Hepatocyte (in vitro differentiated cells): Measurements from ENCODE around the gene SCAMP2. TPM values are rescaled to one million over a fixed set of nuclear protein-coding genes. Genes with fewer than 3 reads are reported as not detected.

Experiments used
- DNase-seq: peaks from one replicate; pipeline ENCODE4 v3.0.0-alpha.2; 2016; ENCODE audit warnings: low spot score
- H2AFZ ChIP-seq: fragments of 200-600 bp; sonication (generic); 2 replicates; pipeline ENCODE4 v1.6.0; 2016; ENCODE audit warnings: antibody characterized with exemption, mild to moderate bottlenecking
- H3K27ac ChIP-seq: fragments of 200-600 bp; sonication (generic); 2 replicates; pipeline ENCODE4 v1.5.1; 2016; ENCODE audit warnings: mild to moderate bottlenecking
- H3K27me3 ChIP-seq: fragments of 200-600 bp; sonication (generic); 2 replicates; pipeline ENCODE4 v1.6.1; 2016
- H3K36me3 ChIP-seq: fragments of 200-600 bp; sonication (generic); replicated peaks from 2 replicates; pipeline ENCODE4 v1.5.1; 2016; ENCODE audit warnings: low read depth; ENCODE audit not compliant: insufficient read depth
- H3K4me1 ChIP-seq: fragments of 200-600 bp; sonication (generic); 2 replicates; pipeline ENCODE4 v1.5.1; 2016; ENCODE audit warnings: mild to moderate bottlenecking, moderate library complexity; ENCODE audit not compliant: insufficient read depth
- H3K4me2 ChIP-seq: fragments of 200-600 bp; sonication (generic); 2 replicates; pipeline ENCODE4 v1.6.0; 2016
- H3K4me3 ChIP-seq: fragments of 200-600 bp; sonication (generic); 2 replicates; pipeline ENCODE4 v1.5.1; 2016; ENCODE audit warnings: mild to moderate bottlenecking
- H3K79me2 ChIP-seq: fragments of 200-600 bp; sonication (generic); 2 replicates; pipeline ENCODE4 v1.6.0; 2017; ENCODE audit warnings: mild to moderate bottlenecking
- H3K9me2 ChIP-seq: fragments of 200-600 bp; sonication (generic); replicated peaks from 2 replicates; pipeline ENCODE4 v1.6.0; 2017; ENCODE audit warnings: mild to moderate bottlenecking; ENCODE audit not compliant: insufficient read depth
- H3K9me3 ChIP-seq: fragments of 200-600 bp; sonication (generic); 2 replicates; pipeline ENCODE4 v1.5.1; 2016; ENCODE audit warnings: low read depth, mild to moderate bottlenecking
- H4K20me1 ChIP-seq: fragments of 200-600 bp; sonication (generic); 2 replicates; pipeline ENCODE4 v1.6.0; 2016; ENCODE audit warnings: mild to moderate bottlenecking; ENCODE audit not compliant: insufficient read depth, poor library complexity, severe bottlenecking
- CTCF ChIP-seq: fragments of 200-600 bp; sonication (generic); IDR thresholded peaks from 2 replicates; pipeline ENCODE4 v1.5.1; 2016; ENCODE audit warnings: antibody characterized with exemption, mild to moderate bottlenecking; ENCODE audit not compliant: poor library complexity
- EZH2 ChIP-seq: fragments of 200-600 bp; sonication (generic); IDR thresholded peaks from 2 replicates; pipeline ENCODE4 v1.6.1; 2016; ENCODE audit warnings: antibody characterized with exemption, mild to moderate bottlenecking, borderline replicate concordance
- EZH2phosphoT487 ChIP-seq: fragments of 200-600 bp; sonication (generic); IDR thresholded peaks from one replicate; pipeline ENCODE4 v1.6.1; 2018; ENCODE audit warnings: antibody characterized with exemption, mild to moderate bottlenecking, low read depth, moderate library complexity; ENCODE audit not compliant: unreplicated experiment, severe bottlenecking
- WGBS: methylation state at CpG from one replicate; pipeline ENCODE4 v1.1.6; 2016; ENCODE audit warnings: low lambda C conversion rate; ENCODE audit errors: missing lambda C conversion rate; 5-methylcytosine and 5-hydroxymethylcytosine counted together
- polyA plus RNA-seq: library from polyadenylated mRNA; unstranded; fragments of >200 nt; fragmentation: Nextera tagmentation; extraction: Ambion mirVana; gene quantifications from 2 replicates; pipeline ENCODE4 v1.2.1, GENCODE V29; 2016
- total RNA-seq: library from RNA; depleted of rRNA; stranded (reverse); fragments of >200 nt; gene quantifications from 2 replicates; pipeline ENCODE4 v1.2.3, GENCODE V29; 2014

Gene SCAMP2
- total and polyA plus RNA-seq, 2 experiments from 2014 or later: 64.0 to 130 TPM

- WGBS: 95% methylated on average over 17 of the region's 20 CpGs
- DNase-seq: no peak
- Histone ChIP-seq H3K27me3 (no peaks in the 10 kb centered on the region), H3K9me2 (no peaks in the 10 kb centered on the region), H3K79me2 (peaks cover 10% of the 10 kb centered on the region), H4K20me1 (peaks cover 11% of the 10 kb centered on the region), H3K9me3 (no peaks in the 10 kb centered on the region), H3K36me3 (no peaks in the 10 kb centered on the region), H3K4me2 (no peak overlapping the region), H3K4me1 (no peaks in the 10 kb centered on the region), H3K4me3 (no peak overlapping the region), H3K27ac (no peak overlapping the region), H2AFZ (no peak overlapping the region)
- no peak for TF ChIP-seq EZH2phosphoT487
- no peak for TF ChIP-seq EZH2
- no peak for TF ChIP-seq CTCF
Measured at GRCh38 chr15:74800559-74801094, 72.5 kb downstream of the SCAMP2 start.

DNA sequence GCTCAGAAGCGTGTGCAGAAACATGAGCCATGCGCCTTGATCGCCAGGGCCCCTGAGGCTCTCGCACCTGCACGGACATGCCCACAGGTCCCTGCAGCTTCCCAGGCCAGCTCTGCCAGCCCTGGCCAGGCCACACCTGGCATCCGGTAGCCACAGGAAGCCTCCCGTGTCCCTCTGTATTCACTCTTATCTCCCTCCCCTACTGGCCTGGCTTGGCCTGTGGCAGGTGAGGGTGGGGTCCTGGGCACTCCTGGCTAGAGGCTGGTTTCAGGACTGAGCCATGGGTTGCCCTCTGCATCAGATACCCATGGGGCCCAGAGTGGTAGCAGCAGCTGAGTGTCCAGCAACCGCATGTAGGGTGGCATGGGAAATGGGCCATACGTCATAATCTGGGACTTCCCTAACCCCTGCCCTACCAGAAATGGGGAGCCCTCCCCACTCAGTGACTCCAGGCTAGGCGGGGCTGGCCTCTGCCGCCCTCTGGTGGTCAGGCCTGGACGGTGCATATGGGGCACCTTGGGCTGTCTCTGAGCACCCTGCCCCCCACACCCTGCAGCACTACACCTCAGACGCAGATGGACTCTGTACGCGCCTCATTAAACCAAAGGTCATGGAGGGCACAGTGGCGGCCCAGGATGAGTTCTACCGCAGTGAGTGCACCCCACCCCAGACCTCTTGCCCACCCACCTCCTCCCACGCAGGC is 73.2 kb downstream of the SCAMP2 start:
- H2AFZ ChIP-seq: no peak overlapping the region
- peak overlapping the region; percentile 43 for H3K27ac ChIP-seq
- H3K4me2 ChIP-seq: no peak overlapping the region
- no peaks in the 10 kb centered on the region for H3K9me3 ChIP-seq
- H3K4me3 ChIP-seq: no peak overlapping the region
- peak; percentile 77 for DNase-seq
- H3K36me3 ChIP-seq: no peaks in the 10 kb centered on the region
- no peaks in the 10 kb centered on the region for H3K27me3 ChIP-seq
- no peaks in the 10 kb centered on the region for H3K9me2 ChIP-seq
- no peak for TF ChIP-seq EZH2phosphoT487
- peak; percentile 80 for TF ChIP-seq CTCF
- H4K20me1 ChIP-seq: peaks cover 17% of the 10 kb centered on the region
- H3K4me1 ChIP-seq: no peaks in the 10 kb centered on the region
- peaks cover 15% of the 10 kb centered on the region for H3K79me2 ChIP-seq
- 62% methylated on average over 17 of the region's 18 CpGs for WGBS

DNA sequence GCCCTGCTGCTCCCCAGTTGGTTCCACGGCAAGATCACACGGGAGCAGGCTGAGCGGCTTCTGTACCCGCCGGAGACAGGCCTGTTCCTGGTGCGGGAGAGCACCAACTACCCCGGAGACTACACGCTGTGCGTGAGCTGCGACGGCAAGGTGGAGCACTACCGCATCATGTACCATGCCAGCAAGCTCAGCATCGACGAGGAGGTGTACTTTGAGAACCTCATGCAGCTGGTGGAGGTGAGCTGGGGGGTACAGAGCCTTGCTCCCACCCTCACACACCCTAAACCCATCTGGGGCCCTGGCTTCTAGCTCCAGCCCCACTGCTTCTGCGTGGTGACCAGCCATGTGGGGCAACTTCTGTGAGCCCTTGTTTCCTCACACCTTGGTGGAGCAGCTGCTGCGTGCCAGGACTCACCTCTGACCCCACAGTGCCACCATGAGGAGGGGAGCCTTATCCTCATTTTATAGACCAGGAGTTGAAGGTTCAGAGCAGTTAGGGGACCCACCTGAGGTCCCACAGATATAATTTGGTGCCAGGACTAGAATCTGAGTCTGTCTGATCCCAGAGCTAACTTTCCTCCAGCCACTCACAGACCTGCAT is 73.8 kb downstream of the SCAMP2 start:
- no peak overlapping the region for H3K4me3 ChIP-seq
- no peak overlapping the region for H2AFZ ChIP-seq
- no peaks in the 10 kb centered on the region for H3K36me3 ChIP-seq
- no peaks in the 10 kb centered on the region for H3K4me1 ChIP-seq
- H3K27me3 ChIP-seq: no peaks in the 10 kb centered on the region
- peaks cover 17% of the 10 kb centered on the region for H4K20me1 ChIP-seq
- TF ChIP-seq CTCF (no peak), EZH2phosphoT487 (no peak), EZH2 (no peak)
- no peaks in the 10 kb centered on the region for H3K9me2 ChIP-seq
- no peaks in the 10 kb centered on the region for H3K9me3 ChIP-seq
- WGBS: 91% methylated on average over 15 of the region's 16 CpGs
- DNase-seq: no peak
- peaks cover 22% of the 10 kb centered on the region for H3K79me2 ChIP-seq
- H3K27ac ChIP-seq: peak overlapping the region; percentile 43
- no peak overlapping the region for H3K4me2 ChIP-seq
